ENCODE results near the gene COX7B2.

The COX7B2 gene

GRCh38 chr4:46698891-46699290 is 210.2 kb downstream of the COX7B2 start:
- Histone ChIP-seq H3K9me3 (ENCODE audit: low read length) (no peaks in the 10 kb centered on the region), H3K79me2 (ENCODE audit: insufficient read depth, low read length) (no peaks in the 10 kb centered on the region), H3K4me1 (ENCODE audit: insufficient read depth, low read length, severe bottlenecking) (no peaks in the 10 kb centered on the region), H3K36me3 (ENCODE audit: insufficient read depth, low read length) (no peaks in the 10 kb centered on the region), H3K9me2 (ENCODE audit: low read depth, low read length) (no peaks in the 10 kb centered on the region), H4K20me1 (ENCODE audit: insufficient read depth, low read length) (no peaks in the 10 kb centered on the region), H3K4me2 (ENCODE audit: low read length) (no peak overlapping the region), H3F3A (ENCODE audit: insufficient read depth, low read length) (no peaks in the 10 kb centered on the region), H3K27me3 (ENCODE audit: insufficient read depth, low read length) (no peaks in the 10 kb centered on the region), H3K27ac (ENCODE audit: low read depth, low read length, poor library complexity, severe bottlenecking) (no peak overlapping the region), H3K9ac (ENCODE audit: low read length) (no peak overlapping the region), H3K4me3 (ENCODE audit: low read depth, low read length, poor library complexity, severe bottlenecking) (no peak overlapping the region), H2AFZ (ENCODE audit: low read length) (no peak overlapping the region)
- no peak for TF ChIP-seq CTCF (IDR thresholded peaks at IDR 0.05; ENCODE audit: low read length)
- no peak for TF ChIP-seq EZH2 (IDR thresholded peaks at IDR 0.05; ENCODE audit: borderline replicate concordance, low read length)
